Kidney capillary endothelial cell (primary cell): Measurements from ENCODE around the gene ERI2.
A peak's percentile ranks its signal among the peaks of the same experiment; 100 is the strongest.

ENCODE experiments used
- DNase-seq: peaks from one replicate; pipeline ENCODE4 v3.0.0-alpha.2; 2018; ENCODE audit warnings: low spot score

ERI2 gene, protein sequence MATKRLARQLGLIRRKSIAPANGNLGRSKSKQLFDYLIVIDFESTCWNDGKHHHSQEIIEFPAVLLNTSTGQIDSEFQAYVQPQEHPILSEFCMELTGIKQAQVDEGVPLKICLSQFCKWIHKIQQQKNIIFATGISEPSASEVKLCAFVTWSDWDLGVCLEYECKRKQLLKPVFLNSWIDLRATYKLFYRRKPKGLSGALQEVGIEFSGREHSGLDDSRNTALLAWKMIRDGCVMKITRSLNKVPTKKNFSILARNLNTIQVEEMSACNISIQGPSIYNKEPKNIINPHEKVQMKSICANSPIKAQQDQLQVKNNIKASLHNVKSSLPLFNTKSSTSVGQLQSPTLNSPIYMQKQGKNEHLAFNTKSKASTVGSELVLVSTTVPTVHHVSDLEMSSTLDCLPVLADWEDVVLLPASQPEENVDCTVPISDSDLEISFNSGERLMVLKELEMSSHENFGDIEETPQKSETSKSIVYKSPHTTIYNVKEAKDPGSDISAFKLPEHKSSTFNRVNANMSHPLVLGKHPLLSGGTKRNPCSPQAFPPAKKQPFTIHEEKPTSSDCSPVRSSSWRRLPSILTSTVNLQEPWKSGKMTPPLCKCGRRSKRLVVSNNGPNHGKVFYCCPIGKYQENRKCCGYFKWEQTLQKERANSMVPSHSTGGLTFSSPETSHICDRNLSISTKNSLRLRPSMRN

DNA sequence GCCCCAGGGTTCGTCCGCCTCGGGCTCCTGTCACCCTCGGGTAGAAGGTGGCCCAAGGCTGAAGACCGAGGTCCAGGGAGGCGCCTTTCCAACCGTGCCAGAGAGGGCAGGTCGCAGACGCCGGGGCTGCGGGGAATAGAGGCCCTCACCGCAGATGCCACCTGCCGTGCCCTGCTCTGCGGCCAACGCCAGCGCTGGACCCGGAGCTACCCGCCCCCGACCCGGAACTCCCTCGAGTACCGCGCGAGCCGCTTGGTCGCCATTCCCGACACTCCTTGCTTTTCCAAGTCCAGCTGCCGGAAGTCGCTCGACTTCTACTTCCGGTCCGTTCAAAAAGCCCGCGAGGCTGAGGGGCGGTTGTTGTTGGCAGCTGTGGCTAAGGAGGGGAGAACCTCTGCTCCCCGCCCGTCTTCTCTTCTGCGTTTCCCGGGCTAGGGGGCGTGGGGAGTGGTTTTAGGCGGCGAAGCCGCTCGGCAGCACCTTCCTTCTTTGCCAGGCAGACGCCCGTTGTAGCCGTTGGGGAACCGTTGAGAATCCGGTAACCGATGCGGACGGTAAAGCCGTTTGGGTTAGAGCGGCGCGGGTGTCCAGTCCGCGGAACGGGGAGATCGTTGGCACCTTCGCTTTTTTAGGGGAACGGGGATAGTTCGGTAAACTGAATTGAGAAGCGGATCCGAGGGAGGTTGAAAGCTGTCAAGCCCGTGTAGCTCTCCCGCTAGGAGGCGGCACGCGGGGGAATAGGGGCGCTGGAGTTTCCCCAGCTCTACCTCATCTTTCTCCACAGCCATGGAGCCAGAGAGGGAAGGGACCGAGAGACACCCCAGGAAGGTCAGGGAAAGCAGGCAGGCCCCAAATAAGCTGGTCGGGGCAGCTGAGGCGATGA is at the start of gene ERI2, which contains the start of gene REXO5:
ERI2 (minus strand) TSS at position 305 of the 883 bp plus-strand sequence; CDS start at position 263, 42 bp downstream.
REXO5 (plus strand) TSS at position 360 of the 883 bp plus-strand sequence; CDS start at position 787, 427 bp downstream.
- peak; percentile 85 for DNase-seq

DNA sequence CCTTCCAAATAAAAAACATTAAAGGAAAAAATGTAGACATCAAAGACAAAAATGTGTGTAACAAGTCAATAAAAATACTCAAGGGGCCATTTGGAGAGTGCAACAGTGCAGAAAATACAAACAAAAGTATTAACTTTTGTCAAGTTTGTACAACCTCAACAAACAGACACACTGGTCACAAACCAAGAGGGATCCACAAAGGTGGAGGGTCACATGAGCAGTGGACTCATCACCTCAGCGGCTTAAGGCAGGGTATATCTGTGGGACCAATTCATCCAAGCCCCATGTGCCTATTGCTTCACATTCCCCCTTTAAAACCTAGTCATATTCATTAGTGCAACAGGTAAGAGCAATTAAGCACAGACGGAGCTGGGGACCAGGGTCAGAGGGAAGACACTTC is 48.7 kb upstream of the ERI2 start:
- no peak for DNase-seq

DNA sequence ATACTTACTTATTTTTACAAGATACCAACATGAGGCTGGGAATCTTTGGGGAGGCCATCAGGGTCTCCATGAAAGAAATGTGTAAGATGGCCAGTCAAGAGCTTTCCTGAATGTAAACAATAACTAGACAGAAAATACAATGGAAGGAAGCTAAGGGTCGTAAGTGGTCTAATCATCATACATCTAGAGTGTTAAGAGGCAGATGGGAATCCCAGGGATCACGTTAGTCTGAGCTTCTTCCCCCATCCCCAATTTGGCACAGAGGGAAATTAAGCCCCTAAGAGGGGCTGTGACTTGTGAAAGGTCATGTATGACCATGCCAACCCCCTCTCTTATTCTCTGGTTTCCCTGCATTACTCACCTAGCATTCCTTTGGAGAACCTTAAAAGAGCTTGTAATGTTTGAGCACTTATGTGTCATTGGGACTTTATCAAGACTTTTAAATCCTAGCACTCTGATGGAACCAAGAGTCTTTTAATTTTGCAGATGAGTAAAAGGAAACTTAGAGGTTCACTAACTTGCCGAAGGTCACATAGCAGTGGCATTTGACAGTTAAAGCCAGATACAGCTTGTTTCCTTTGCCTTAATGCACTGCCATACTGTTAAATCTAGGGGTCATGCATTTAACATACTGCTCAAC is 47.8 kb upstream of the ERI2 start:
- DNase-seq: peak; percentile 30

DNA sequence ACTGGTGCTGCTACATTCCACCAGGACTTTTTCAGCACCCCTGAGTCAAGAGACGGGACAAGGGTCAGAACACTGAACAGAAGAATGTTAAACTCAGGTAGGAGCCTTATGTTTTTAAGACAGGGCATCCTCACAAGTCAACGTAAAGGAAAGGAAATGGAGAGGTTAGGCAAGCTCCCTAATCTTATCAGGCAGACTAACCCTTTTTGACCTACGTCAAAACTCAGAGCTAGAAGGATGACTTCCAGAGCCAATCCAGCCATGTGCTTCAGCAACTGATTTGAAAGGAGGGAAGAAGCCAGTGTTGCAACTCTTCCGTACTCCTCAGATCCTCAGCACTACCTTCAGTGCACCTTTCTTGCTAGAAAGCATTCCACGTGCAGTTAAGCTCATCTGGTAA is 46.9 kb upstream of the ERI2 start:
- DNase-seq: no peak

DNA sequence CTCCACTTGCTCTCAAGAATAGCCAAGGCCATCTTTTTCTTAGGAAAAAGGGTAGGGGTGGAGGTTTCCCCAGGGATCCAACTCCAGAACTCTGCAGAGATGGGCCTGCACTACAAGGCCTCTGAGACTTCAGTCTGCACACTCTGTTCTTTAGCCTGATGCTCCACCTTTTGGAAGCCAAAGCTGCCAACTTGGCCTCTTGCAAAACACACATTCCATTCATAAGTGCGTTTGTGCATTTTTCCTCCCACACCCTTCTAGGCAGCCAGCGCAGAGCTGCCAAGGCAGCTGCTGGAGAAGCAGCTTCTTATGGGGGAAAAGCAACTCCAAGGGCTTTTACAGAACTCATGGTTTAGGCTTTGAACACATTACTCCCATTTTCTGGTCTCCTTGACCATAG is 45.3 kb upstream of the ERI2 start:
- DNase-seq: no peak

DNA sequence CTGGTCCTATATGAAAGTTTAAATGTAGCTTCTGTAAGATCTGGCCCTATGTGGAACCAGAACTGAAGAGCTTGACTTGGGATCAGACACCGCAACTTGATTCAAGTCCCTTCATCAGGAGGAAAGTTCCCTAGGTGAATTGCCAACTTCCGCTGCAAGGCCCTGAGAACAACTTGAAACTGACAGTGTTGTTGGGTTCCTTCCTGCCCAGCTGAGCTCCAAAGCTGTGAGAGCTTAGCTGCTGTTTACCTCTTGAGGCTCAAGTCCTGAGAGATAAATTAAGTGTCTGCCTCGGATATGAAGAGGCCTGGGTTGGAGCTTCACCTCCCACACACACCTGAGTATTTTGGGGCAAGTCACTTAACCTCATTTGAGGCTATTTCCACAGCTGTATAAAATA is 44.7 kb upstream of the ERI2 start:
- no peak for DNase-seq

DNA sequence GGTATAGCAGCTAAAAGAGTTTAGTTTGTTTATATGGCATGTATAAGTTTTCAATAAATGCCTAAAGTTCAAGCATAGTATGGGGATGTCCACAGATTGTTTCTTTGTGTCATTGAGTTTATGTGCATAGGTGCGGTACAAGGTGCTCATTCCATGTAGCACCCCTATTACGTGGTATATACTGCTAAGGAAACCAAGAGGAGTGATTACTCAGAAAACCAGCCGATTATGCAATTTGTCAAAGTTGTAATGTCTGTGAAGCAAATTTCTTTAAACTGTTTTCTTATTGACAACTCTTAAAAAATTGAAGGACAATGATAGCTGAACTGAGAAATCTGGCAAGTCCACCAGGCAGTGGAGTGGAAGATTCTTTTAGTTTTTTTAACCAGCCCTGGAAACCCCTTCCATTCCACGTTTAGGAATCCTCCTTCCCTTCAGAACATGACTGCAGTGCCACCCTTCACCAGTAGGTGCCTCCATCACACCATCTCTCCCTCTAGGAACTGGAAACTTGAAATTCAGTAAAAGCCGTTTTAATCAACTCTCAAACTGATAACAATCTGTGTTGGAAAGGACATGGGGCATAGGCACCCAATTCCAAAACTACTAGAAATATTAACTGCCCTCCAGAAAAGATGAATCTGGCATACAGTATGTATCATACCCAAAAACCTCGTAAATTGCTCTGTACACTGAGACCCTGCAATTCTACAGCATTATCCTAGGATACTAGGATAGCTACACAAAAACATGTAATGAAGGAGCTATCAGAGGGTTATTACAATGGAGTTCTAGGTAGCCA is 43.5 kb upstream of the ERI2 start:
- peak; percentile 70 for DNase-seq

DNA sequence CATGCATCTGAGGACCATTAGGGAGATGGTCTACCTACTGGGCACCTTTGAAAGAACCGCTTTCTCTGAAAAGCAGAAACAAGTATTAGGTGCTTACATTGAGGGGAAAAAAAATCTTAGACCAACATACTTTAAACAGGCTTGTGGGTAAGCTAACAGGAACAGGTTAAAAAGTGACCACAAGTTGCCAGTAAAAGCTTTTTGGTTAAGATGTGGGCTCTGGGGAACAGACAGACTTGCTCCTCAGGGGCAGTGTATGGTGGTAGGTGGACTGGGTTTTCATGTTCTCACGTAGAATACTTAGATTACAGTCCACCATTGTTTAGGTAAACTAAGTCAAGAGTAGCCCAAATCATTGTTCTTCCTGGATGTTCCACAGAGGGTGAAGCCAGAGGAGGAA is 41.3 kb upstream of the ERI2 start:
- no peak for DNase-seq

DNA sequence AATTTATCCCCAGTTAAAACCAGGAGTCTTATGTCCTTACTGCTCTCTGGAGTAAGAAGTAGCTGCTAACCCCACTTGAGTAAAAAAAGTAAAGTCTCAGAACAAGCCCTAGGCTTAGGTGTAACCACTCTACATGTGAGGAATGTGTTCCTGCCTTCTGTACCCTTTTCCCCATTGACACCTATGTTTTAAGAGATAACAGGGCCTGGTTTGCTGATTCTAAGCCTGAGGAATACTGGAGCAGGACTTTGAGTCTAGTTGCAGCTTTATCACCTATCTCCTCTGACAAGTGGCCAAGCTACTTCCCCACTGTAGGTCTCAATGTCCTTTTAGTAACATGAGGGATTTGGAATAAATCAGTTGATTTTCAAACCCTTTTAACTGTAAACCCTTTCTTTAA is 40.3 kb upstream of the ERI2 start:
- no peak for DNase-seq

DNA sequence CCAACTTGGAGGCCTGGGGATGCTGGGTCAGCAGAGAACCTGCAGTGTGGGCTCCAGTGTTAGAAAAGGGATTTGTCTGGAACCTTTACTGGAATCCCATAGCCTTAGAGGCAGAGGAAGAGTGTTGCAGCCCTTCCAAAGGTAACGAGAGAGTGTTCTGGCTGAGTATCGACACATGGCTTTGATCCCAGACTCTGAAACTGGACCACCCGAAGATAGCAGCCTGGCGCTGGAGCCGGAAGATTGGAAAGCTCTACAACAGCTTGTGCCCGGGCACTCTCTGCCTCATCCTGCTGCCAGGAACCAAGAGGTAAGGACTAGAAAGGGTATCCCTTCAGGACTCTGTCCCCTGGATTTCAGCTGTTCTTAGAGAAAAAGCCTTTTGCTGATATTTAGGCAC is 39.8 kb upstream of the ERI2 start:
- no peak for DNase-seq

DNA sequence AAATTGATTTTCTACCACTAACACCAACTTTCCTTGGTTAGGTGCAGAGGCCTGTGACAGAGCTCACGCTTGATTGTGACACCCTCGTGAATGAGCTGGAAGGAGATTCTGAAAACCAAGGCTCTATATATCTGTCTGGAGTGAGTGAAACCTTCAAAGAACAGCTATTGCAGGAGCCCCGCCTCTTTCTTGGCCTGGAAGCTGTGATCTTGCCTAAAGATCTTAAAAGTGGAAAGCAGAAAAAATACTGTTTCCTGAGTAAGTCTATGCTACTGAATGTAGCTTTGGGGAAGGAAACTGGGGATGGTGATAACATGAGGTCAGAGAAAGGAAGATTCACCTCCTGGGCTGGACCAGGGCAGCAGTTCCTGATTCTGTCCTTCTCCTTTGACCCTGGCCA is 38.3 kb upstream of the ERI2 start:
- DNase-seq: no peak

DNA sequence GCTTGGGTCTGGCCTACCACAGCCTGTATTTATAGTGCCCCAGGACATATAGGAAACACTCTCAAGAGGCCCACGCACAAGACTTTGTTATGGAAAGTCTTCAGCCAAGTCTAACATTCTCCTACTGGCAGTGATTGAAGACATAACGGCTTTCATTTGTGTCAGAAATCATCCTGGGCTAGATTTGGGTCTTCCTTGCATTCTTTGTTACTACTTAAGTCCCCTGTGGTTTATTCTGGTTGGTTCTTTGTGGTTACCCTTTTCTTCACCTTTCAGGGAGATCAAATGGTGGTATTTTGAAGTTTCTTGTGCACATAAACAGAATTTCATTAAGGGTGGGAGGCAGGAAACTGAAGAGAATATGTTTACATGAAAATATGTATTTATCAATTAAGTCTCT is 37.8 kb upstream of the ERI2 start:
- DNase-seq: no peak

DNA sequence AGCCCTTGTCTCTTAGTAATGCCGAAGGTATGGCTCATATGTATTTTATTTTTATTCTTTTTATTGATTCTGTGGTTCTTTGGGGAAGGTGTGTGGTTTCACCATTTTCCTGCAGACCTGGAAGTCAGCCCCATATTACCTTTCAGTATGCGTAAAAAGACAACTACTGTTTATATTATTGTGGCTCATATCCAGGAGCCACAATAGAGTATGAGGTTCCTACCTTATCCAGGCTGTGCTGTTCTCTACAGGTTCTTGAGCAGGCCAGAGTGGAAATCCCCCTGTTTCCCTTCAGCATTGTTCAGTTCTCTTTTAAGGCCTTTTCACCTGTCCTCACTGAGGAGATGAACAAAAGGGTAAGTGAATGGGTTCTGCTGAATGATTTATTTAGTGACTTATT is 33.2 kb upstream of the ERI2 start:
- DNase-seq: no peak

DNA sequence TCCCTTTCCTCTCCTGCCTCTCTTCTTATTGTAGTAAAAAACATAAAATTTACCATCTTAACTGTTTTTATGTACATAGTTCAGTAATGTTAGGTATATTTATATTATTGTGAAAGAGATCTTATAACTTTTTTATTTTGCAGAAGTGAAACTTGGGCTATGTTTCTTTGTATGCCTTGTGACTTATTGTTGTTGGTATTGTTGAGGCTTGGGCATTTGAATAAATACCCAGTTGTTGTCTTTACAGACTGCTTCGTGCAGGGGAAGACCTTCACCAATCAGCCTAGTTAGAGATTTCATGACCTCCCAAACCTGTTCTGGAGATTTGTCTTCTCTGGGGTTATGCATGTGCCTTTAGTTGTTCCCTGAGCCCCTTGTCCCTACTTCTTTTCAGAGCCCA is 32.0 kb upstream of the ERI2 start:
- DNase-seq: no peak

DNA sequence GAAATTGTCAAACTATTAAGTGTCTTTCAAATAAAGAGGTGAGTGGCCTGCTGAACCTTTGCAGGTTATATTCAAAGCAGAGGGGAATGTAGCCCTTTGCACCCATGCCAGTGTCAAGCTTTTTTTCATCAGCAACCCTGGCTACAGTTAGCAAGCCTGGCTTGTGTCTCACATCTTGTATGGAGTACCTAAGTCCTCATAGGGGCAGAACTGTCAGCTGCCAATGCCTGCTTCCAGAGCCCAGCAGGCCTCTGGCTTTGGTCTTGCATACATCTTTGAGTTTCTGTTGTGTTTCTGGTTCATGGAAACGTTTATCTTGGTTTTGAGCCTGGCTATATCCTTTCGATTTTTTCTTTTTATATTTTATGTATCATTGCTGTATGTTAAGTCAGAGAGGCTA is 26.8 kb upstream of the ERI2 start:
- no peak for DNase-seq

DNA sequence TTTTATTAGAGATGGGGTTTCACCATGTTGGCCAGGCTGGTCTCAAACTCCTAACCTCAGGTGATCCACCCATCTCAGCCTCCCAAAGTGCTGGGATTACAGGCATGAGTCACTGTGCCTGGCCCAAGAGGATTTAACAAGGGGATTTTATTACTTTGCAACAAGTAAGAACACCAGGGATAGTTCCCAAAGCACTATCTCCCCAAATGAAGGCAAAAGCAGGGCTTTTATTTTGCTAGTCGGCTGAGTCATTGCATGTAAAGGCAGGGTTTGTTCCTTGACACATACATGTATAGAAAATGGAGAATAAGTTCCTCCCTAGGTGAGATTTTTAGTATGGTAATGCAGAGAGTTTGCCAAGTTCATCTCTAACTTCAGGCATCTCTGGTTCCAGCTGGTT is 24.1 kb upstream of the ERI2 start:
- DNase-seq: no peak

DNA sequence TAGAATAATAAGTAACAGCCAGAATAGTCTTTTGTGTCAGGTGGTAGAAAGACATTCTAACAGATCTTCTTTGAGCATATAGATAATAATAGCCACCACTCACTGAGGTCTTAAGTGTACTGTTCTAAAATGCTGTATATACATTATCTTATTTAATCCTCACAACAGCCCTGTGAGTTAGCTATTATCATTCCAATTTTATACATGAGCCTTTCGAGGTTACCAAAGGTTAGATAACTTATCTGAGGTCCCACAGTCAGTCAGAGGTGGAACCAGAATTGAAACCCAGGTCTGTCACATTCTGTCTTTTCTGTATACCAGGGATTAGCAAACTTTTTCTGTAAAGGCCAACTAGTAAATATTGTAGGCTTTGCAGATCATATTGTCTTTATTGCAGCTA is 23.3 kb upstream of the ERI2 start:
- DNase-seq: no peak

DNA sequence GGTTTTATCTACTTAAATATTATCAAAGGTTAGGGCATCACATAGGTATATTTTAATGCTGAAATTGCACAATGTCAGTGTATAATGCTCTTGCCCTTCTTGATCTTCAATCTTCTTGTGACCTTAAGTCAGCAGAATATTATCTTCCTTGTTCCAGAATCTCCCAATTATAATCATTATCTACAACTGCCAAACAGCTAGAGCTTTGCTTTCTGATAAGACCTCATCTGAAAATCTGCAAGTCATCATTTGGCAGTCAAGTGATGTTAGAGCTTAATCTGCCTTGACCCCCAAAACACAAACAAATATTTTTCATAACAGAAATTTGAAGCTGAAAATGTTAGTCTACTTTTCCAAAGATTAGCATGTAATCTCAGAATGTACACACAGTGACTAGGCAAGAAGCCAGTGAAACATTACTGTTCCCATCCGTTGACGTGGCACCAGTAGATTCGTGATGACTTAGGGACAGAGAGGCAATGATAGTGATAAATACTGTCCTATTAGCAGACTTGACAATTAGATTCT is 19.8 kb upstream of the ERI2 start:
- no peak for DNase-seq

DNA sequence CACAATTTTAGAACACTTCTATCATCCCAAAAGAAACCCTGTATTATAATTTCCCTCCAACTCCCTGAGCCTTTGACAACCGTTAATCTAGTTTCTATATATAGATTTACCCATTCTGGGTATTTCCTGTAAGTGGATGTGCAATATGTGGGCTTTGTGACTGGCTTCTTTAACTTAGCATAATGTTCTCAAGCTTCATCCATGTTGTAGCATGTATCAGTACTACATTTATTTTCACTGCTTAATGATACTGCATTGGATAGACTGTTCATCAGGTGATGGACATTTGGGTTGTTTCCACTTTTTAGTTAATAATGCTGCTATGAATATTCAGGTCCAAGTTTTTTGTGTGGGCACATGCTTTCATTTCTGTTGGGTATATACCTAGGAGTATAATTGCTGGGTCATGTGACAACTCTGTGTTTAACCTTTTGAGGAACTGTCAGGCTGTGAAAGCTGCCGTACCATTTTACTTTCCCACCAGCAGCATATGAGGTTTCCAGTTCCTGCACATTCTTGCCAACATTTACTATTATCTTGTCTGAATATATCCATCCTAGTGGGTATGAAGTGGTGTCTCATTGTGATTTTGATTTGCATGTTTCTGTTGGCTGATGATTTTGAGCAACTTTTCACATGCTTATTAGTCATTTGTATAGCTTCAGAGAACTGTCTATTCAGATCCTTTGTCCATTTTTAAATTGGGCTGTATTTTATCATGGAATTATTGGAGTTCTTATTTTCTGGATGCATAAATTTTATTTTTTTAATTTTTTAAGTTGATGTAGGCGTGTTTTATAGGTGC is 16.5 kb upstream of the ERI2 start:
- DNase-seq: no peak

DNA sequence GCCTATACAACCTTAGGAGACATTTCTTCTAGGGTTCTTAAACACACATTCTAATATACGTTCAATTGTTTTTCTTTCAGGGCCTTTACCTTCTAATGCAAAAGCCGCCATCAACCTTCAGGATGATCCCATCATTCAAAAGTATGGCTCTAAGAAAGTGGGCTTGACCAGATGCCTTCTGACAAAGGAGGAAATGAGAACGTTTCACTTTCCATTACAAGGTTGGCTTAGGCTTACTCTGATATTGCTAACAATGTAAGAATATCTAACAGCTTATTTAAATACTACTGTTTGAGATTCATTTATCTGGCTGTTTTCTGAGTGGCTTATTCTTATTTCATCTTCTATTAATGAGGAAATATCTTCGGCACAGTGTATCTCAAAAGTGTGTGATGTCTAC is 15.4 kb upstream of the ERI2 start:
- no peak for DNase-seq
